ENCODE measurements around the gene GCLC.

DNA sequence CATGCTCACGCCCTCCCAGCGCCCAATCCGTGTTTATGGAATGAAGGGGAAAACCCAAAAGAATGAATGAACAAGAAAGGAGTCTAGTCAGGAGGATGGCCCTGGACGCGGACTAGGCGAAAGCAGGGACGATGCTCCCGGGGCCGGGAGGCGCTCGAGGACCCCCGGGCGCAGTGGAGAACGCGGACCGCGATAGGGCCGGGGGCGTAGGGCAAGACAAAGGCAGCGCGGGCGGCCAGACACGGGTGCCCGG, 758 bp downstream of the GCLC start:
- TF ChIP-seq, protein P1, sequence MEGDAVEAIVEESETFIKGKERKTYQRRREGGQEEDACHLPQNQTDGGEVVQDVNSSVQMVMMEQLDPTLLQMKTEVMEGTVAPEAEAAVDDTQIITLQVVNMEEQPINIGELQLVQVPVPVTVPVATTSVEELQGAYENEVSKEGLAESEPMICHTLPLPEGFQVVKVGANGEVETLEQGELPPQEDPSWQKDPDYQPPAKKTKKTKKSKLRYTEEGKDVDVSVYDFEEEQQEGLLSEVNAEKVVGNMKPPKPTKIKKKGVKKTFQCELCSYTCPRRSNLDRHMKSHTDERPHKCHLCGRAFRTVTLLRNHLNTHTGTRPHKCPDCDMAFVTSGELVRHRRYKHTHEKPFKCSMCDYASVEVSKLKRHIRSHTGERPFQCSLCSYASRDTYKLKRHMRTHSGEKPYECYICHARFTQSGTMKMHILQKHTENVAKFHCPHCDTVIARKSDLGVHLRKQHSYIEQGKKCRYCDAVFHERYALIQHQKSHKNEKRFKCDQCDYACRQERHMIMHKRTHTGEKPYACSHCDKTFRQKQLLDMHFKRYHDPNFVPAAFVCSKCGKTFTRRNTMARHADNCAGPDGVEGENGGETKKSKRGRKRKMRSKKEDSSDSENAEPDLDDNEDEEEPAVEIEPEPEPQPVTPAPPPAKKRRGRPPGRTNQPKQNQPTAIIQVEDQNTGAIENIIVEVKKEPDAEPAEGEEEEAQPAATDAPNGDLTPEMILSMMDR (IDR thresholded peaks at IDR 0.05; ENCODE audit: low read depth, low read length), result no peak
- TF ChIP-seq EZH2phosphoT487 (IDR thresholded peaks at IDR 0.05; ENCODE audit: low read depth), result no peak
